AG04449 (cell line): Measurements from ENCODE around the gene WDR45B.

Source experiments
- CTCF ChIA-PET: fragments of 350-600 bp; formaldehyde crosslinking; extraction: SDS; loops from one replicate; lab custom pipeline; 2021; ENCODE audit warnings: antibody characterized with exemption; lab: Yijun Ruan, JAX
- POLR2A ChIA-PET: fragments of 400-600, 350-600 bp; formaldehyde crosslinking; extraction: SDS; loops from one replicate; lab custom pipeline; 2020; ENCODE audit warnings: antibody characterized with exemption, inconsistent platforms; lab: Yijun Ruan, JAX
- DNase-seq: peaks from one replicate; pipeline ENCODE4 v3.0.0-alpha.2; 2010; ENCODE audit warnings: low read depth, low spot score
- H3K4me3 ChIP-seq: 2 replicates; pipeline ENCODE4 v1.5.1; 2011; ENCODE audit warnings: low read depth, mild to moderate bottlenecking, control low read depth, low read length
- CTCF ChIP-seq: IDR thresholded peaks from one replicate; pipeline ENCODE4 v1.5.1; 2011; ENCODE audit warnings: mild to moderate bottlenecking, moderate library complexity, low read length, control low read depth, inconsistent platforms; ENCODE audit not compliant: insufficient read depth; ENCODE audit errors: missing control alignments

The WDR45B gene

GRCh38 chr17:82602487-82602886, 45.8 kb downstream of the WDR45B start:
- no peak for DNase-seq
- CTCF ChIA-PET, result no interaction called here
- POLR2A ChIA-PET, result interaction anchor here (1.3 kb wide), 1 partner anchor 9 kb away, joined by 3 read pairs; no protein-coding TSS in a partner anchor

GRCh38 chr17:82601447-82602000, 46.7 kb downstream of the WDR45B start:
- ChIA-PET CTCF (no interaction called here), POLR2A (no interaction called here)
- no peak for DNase-seq
- TF ChIP-seq CTCF, result no peak
- no peak overlapping the region for H3K4me3 ChIP-seq

More at GRCh38 chr17:82602487-82602886, 45.8 kb downstream of the WDR45B start:
- H3K4me3 ChIP-seq, result no peak overlapping the region
- no peak for TF ChIP-seq CTCF

- POLR2A ChIA-PET, result no interaction called here
- CTCF ChIA-PET, result no interaction called here
- DNase-seq, result no peak
- H3K4me3 ChIP-seq, result no peak overlapping the region
- TF ChIP-seq CTCF, result no peak
Measured at GRCh38 chr17:82600731-82601446, 47.4 kb downstream of the WDR45B start.

GRCh38 chr17:82599674-82600661, 48.3 kb downstream of the WDR45B start:
- no peak overlapping the region for H3K4me3 ChIP-seq
- POLR2A ChIA-PET, result no interaction called here
- DNase-seq, result no peak
- CTCF ChIA-PET, result no interaction called here
- TF ChIP-seq CTCF, result no peak

- no peak for TF ChIP-seq CTCF
- CTCF ChIA-PET, result no interaction called here
- no peak for DNase-seq
- POLR2A ChIA-PET, result no interaction called here
- H3K4me3 ChIP-seq, result no peak overlapping the region
Measured at GRCh38 chr17:82598256-82599119, 49.8 kb downstream of the WDR45B start.
